Stimulated activated CD8-positive, alpha-beta memory T cell treated with anti-CD3 and anti-CD28 coated beads, Interleukin-12 subunit alpha, Interleukin-12 subunit beta, amount 100 ng/mL, for 4 hours (primary cell): ENCODE measurements around the gene PDE2A.

Experiments
- DNase-seq: peaks from one replicate; pipeline ENCODE4 v3.0.0-alpha.2; 2020; ENCODE audit warnings: low read depth

The PDE2A gene

DNA sequence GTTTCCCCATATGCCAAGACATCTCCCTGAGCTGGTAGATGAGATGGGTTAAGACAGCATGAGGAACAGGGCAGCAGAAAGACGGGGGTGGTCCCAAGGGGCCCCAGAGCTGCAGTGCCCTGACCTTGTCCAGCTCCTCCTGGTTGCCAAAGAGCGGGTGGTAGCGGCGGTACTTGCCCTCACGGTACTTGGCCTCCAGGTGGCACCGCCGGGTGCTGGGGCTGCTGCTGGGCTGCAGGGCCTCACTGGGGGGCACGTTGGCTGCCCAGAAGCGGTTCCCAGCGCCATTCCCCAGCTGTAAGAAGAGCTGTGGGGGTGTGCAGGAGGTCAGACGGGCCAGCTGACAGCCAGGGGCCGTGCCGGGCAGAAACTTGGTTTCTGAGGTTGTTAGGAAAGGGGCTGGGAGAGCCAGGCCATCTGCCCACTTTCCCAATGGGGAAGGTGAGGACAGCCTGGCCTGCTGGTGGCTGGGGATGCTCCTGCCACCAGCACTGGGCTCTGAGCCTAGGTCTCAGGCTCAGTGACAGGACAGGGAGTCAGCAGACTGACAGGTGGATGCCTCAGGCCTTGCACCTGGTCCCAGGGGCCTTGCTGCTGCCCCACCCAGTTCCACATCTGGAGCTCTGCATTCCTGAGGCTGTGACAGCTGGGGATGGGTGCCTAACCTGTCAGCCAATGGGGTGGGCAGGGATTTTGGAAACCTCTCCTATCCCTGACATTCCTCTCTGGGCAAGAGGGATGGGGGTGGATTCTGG, 30.0 kb upstream of the PDE2A start:
- DNase-seq: no peak

DNA sequence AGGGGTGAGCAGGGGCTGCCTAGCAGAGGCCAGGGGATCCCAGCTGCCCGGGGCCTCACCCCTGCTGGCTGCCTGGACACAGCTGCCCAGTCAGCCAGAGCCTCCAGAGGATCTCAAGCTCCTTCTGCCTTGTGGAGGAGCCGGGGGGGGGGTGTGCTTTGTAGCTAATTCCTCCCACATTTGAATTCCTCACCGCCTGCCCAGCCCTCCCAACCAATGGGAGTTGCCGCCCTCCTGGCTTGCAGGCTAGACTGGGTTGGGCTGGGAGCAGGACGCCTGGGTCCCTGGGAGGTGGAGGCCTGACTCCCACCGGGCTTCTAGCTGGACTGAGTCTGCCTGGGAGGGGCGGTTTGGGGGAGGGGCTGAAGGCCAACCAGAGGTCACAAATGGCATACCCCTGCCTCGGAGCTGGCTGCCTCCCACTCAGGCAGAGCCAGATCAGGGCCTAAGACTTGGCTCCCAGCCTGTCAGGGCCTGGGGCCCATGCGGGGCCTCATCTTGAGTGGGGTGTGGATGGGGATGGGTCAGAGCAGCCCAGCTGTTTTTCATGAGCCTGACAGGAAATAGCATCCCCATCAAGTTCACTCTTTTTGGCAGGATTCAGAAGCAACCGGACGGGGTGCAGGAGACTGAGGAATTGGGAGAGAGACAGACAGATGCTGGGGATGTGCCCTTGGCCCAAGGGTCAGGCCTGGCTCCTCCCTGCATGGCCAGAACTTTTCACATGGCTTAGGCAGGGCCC, 29.2 kb upstream of the PDE2A start:
- no peak for DNase-seq

DNA sequence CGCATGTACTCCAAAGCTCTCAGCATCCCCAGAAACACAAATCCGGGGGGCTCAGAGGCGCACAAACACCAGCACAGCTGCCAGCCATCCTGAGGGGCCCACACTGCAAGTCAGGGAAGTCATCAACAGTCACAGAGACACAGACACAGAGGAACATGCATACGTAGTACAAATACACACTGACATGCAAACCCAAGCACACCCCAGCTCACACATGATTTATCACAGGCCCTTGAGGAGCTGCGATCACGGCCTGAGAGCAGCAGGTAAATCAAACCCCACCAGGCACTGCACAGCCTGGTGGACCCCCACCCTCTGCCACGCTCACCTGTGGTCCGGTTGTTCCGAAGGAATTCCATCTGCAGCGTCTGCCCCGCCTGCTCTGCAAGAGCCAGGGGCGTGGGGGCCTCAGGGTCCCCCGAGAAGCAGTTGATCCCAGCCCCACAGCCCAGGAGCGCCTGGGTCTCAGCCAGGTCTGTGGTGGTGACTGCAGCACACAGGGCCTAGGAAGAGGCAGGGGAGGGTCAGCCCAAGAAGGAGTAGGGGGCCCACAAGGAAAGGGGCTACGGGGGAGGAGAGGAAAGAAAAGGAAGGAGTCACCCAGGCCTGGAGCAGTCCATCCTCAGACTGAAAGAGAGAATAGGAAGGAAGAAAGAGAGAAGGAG, 28.5 kb upstream of the PDE2A start:
- DNase-seq: no peak

DNA sequence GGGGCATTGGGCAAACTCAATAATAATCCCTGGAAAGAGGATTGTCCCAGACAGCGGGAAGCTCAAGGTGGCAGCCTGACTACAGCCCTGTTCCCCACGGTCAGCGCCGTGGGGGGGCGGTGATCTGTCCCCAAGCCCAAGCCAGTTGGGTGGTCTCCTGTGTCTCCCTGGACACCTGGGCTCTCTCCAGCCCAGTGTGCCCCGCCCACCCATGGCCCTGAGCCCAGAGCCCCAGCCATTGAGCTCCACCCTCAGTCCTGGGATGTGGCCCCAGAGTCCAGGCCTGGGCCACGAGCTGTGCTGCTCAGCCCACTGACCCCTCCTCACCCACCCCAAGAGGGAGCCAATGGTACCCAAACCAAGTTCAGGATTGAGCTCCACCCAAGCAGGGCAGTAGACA, 27.9 kb upstream of the PDE2A start:
- DNase-seq: no peak

DNA sequence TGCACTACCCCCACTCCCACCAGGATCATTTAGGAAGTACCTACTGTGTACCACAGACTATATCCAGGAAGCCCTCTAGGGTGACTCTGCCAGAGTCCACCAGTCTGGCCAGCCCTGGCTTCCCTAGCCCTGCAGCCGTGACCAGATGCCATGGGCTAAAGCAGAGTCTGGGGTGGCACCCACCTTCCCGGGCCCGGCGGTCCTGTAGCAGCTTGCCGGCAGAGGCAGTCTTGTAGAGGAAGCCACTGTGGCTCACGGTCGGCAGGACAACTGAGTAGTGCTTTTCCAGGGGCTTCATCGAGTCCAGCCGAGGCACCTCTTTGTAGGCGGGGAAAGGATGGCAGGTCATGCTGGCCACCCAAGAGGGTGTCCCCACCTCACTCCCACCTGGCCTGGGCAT, 27.2 kb upstream of the PDE2A start:
- DNase-seq: no peak

DNA sequence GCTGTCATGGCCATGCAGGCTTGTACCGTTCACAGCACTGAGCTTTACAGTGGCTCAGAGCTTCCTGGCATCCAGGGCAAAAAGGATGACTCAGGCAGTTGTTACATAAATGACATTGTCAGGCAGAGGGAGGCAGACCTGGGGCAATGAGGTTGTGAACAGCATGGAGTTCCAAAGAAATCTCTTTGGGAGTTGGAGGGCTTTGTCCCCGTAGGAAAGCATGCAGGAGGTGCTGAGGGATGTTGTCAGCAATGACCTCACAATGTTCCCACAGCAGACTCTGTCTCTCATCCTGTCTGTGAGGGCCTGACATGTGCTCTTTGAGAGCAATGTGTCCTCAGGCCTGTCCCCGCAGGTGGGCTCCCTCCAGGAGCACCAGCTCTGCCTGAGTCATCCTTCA, 25.9 kb upstream of the PDE2A start:
- no peak for DNase-seq

DNA sequence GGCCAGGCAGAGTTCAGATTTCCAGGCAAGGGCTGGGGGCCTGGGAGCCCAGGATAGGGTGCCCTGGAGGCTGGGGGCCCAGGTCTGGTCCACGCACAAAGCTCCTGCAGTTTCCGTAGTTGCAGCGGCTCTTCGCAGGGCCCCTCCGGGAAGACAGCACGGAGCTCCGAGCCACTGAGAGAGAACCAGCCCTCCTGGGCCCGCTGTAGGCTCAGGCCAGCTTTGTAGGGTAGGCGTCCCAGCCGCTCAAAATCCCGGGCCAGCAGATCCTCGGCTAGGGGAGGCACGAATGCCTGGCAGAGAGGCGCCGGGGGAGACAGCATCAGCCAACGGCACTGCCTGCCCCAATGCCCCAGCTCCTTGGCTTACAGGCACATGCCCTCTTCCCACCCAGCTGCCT, 23.6 kb upstream of the PDE2A start:
- no peak for DNase-seq

DNA sequence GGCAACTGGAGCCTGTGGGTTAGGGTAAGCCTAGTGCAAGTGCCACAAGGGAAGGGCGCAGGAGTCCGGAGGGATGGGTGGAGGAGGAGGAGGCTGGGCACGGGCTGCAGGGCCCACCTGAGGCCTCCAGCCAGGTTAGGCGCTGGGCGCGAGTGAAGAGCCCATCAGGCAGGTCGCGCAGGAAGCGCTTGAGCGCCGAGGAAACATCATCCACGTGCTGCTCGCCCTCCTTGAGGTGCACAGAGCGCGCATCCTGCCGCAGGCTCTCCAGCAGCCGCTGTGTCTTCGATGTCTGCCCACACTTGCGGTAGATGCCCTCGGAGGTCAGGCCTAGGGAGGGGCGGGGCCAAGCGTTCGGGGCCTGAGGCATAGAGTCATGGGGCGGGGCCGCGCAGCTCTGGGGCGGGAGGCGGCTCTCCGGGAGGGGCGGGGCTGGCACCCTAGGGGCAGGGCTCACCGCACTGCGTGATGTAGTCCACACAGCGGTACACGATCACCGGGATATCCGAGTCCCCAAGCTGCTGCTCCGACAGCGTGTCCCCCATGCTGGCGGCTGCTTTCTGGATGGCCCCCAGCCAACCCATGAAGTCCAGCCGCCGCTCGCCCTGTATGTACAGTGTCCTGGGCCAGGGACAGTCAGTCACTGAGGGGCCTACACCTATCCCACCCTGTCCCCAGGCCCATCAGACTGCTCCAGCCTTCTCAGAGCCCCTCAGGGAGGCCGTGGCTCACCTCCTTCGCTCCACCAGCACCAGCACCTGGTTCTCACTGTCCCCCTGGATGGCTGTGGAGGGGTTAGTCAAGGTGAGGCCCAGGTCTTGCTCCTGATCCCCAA, 22.9 kb upstream of the PDE2A start:
- DNase-seq: no peak

DNA sequence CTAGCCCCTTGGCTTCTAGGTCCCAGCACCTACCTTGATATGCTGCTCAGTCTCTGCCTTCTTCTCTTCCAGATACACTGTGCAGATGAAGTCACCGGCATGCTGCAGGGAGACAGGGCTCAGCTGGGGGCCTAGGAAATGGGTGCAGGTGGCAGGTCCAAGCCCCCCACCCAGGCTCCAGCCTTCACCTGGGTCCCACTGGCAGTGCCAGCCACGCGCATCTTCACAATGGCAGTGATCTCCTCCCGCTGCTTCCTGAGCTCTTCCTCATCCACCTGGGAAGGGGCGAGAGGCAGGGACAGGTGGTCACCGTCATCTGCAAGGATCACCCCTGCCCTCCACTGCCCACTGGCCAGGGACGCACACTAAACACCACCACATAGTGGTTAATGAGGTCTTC, 21.1 kb upstream of the PDE2A start:
- no peak for DNase-seq

DNA sequence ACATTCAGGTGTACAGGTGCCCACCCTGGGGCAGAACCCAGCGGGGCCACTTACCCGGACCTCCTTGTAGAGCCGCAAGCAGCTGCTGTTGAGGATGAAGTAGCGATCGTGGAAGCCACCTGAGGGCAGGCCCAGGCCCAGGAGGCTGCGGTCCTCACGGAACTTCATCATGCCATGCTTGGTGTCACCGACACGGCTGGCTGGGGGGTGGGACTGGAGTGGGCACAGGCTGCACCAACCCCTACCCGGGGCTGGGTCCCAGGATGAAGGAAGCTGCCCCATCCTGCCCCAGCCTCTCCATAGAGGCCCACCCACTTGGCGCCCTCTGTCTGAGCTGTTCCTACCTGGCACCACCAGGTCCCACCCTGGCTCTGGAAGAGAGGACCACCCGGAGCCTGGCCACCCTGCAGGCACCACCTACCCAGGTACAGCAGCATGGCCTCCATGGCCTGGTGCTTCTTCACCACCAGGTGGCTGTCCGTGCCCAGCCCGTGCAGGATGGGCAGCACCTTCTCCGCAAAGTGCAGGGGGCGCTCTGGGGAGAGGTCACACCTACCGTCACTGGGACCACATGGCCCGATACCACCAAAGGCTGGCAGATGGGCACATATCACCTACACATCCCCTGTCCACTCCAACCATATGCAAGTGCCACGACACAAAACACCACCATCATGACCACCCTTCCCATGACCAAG, 19.2 kb upstream of the PDE2A start:
- DNase-seq: no peak

DNA sequence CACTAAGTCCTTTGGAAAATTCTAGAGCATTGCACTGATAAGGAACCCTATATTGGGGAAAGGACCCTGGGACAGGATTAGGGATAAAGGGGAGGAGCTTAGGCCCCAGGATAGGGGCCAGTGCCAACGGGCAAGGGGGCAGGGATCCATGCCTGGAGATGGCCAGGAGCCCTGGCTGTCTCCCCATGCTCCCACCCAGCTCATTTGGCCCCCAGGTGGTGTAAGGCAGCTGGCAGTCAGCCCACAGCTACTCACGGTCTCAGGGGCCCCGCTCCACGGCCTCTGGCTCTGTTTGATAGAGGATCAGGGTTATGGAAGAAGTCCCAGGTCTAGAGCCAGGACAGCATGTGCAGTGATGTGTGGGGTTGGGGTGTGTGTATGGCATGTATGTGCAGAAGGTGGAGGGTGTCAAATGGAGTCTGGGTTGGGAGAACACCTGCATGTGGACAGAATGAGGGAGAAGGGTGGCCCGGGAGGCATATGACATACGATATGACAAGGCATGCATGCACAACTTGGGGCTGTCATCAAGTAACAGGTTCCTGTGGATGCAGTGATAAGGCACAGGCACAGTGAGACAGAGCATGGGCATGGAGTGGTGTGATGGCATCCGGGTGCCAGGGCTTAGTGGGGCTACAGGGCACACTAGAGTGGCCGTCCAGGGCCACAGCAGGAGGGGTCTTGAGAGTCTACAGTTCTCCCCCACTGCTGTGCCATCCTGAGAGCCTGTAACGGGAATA, 18.4 kb upstream of the PDE2A start:
- DNase-seq: no peak

DNA sequence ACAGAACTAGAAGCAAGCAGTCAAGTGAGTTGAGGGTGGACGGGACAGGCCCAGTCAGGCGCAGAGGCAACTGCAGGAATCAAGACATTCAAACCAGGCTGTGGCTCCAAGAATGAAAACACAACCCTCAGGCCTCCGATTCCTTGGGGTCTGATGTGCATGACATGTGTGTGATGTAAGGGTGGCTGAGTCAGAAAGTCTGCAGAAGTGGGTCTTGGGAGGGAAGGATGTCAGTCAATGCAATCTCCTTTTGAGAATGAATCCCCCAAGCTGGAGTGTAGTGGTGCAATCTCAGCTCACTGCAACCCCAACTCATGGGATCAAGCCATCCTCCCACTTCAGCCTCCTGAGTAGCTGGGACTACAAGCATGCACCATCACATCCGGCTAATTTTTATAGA, 15.9 kb upstream of the PDE2A start:
- no peak for DNase-seq

DNA sequence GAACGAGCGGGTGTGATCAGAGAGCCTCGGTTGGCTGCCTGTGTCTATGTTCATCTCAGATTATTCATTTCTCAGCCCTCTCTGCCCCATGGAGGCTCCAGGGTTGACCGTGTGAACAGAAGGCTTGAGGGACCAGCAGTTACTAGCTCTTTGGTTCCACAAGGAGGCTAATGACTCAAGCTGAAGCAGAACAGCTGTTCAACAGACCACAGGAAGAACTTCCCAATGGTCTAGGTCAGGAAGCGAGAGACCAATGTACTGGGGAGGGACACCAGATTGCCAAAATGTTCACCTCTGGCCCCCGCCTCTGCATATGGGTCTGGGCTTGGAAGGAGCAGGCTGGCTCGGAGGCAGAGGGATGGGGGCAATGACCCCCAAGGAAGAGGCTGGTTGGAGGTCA, 14.7 kb upstream of the PDE2A start:
- DNase-seq: no peak

DNA sequence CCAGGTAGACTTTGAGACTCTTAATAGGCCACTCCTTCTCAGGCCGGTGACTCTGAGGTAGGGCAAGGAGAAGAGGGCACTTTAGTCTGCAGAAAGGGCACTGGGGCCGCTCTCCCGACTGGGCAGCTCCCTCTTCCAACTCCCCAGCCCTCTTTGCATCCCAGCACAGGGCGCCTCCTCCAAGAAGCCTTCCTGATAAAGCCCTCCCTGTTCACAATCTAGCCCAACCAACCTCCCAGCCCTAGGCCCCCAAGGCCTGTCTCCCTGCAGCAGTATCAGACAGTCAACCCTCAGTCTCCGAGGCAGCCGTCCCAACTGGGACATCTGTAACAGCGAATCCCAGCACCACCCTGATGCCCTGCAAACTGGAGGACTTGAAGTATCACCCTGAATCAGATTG, 14.3 kb upstream of the PDE2A start:
- no peak for DNase-seq

DNA sequence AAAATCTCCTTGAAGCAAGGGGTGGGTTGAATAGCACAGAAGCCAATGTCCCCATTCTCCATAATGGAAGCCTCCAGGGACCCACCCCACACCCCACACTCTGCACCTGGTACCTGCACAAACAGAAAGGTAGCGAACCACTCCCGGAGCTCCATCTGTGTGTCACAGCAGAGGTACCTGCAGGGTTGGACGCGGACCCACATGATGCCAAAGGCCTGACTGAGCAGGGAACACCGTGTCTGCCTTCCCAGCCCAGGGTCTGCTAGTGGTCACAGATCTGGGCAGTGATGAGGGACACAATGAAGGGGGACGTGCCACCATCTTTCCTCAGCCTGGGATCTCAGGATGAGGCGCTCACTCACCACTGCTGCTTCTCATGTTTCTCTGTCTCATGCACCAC, 13.1 kb upstream of the PDE2A start:
- no peak for DNase-seq

DNA sequence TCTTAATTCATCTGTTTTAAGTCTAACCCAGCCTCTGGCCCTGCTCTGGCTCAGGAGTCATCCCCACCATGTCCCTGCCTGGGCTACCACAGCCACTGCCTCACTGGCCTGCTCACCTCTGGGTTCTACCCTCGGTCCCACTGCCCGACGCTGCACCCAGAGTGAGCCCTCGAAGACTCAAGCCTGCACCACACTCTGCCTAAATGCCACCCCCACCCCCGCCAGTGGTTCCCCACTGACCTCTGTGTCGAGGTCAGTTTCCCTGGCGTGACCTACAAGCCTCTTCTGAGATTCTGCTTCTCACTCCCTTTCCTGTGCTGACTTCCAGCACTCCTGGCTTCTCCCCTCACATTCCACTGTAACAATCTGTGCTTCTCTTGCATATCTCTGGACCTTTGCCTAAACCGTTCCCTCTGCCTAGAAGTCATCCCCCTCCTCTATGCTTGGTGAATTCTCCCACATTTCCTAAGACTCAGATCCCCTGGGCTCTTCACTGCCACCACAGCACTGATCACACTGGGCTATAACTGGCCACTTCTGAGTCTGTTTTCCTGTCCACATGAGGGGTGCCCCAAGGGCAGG, 12.5 kb upstream of the PDE2A start:
- DNase-seq: no peak

DNA sequence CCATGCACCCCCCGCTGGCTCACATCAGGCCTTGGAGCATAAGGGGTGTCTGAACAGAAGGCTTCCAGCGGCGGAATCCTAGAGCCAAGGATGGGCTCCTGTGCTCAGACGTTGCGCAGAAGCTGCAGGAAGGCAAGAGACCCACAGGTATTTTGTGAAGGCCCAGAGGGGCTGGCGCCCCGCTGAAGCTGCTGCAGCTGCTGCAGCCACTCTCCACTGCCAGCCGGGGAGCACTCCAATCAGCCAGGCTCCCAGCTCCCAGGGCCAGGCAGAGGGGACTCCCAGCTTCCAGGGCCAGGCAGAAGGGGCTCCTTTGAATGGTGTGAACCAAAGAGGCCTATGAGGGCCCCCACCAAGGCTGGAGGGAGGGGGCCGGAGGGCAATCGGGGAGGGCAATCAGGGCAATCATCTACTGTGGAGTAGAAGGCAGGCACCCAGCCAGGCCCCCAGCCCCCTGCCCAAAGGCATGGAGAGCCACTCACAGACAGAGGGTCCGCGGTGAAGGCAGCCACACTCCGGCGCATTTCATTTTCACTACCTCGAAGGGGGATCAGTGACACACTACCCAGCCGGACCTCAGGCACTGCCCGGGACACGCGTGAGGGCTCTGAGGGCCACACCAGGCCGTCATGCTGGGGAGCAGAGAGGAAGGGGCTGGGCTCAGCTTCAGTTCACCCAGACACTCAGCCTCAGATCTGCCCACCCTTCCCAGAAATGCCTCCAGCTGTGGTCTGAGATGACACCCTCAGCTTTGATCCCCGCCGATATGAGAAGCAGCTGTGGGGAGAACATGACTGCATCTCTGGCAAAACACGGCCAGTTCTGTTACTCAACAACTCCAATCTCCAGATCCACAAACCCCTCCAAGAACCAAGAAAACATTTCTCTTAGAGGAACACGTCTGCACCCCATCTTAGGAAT, 11.6 kb upstream of the PDE2A start:
- DNase-seq: no peak

DNA sequence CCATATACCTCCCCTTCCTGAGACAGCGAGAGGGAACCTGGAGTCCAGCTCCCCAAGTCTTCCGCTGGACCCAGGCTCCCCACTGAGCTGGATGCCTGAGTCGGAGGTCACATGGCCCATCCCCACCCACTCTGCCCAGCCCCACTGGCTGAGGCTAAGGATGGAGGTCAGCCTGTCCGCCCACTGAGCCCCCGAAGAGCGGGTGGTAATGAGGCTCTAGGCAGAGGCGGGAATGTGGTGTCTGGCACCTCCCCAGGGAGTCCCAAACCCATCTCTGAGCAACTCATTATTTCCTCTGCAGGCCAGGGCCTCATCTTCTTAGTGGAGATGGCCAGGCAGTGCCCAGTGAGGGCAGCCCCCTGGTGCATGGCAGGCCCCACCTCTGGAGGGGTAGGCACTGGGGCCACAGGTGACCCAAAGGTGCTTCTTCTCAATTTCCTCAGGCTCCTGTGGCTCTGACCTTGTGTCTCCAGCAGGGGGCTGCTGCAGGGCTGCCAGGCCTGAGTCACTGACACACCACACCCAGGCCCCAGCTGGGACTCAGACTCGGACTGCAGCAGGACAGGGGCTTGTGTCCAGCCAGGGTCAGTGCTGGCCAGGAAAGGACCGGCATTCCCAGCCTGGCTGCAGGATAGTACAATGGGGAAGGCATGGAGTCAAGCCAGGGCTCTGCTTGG, 10.2 kb upstream of the PDE2A start:
- no peak for DNase-seq

DNA sequence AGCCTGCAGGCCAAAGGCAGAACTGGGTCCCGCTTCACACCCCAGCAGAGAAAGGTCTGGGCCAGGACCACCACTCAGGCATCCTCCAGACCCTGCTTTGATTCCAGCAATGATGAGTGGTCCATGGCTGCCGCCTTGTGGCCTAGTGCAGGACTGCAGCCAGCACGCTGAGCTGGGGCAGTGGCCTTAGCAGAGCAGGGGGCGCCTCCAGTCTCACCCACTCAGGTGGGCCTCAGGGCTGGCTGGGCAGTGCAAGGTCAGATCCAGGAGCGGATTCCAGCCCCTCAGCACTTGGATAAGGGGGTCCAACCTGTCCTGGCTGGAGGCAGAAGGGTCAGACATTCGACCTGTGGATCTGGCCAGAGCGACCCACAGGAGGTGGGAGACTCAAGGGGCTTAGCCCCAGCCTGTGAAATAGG, 9.6 kb upstream of the PDE2A start:
- peak; percentile 36 for DNase-seq
